Activated T-helper 17 cell treated with anti-CD3 and anti-CD28 coated beads, Interleukin-2, amount 50 U/mL, for 72 hours (primary cell): ENCODE data around the gene ATP8B2. TPM values are rescaled to one million over a fixed set of nuclear protein-coding genes. Genes with fewer than 3 reads are reported as not detected.
"Not testable (repeated sequence)": the region's sequence is repeated elsewhere in the genome, so short reads cannot be mapped to it uniquely, and the experiment has no call there.

Experiments
- ATAC-seq: fragments of 150-1000 bp; cut with Tn5 transposase; replicated peaks from 2 replicates; pipeline ENCODE4 v1.10.0; 2021; ENCODE audit warnings: mild to moderate bottlenecking, moderate library complexity
- H3K27ac Mint-ChIP-seq: one replicate; pipeline ENCODE4 v1.8.0; 2022; ENCODE audit warnings: mixed read lengths
- H3K27me3 Mint-ChIP-seq: one replicate; pipeline ENCODE4 v1.8.0; 2022; ENCODE audit warnings: mixed read lengths
- H3K36me3 Mint-ChIP-seq: one replicate; pipeline ENCODE4 v1.8.0; 2022; ENCODE audit warnings: low read depth, mild to moderate bottlenecking, mixed read lengths
- H3K4me1 Mint-ChIP-seq: one replicate; pipeline ENCODE4 v1.8.0; 2022; ENCODE audit warnings: mixed read lengths
- H3K4me3 Mint-ChIP-seq: one replicate; pipeline ENCODE4 v1.8.0; 2022; ENCODE audit warnings: mild to moderate bottlenecking, mixed read lengths
- H3K9me3 Mint-ChIP-seq: one replicate; pipeline ENCODE4 v1.8.0; 2022; ENCODE audit warnings: mixed read lengths
- total RNA-seq, 2 donors: library from RNA; stranded (reverse); gene quantifications; one replicate each; pipeline ENCODE4 v1.2.3, GENCODE V29; 2022

Gene ATP8B2, protein sequence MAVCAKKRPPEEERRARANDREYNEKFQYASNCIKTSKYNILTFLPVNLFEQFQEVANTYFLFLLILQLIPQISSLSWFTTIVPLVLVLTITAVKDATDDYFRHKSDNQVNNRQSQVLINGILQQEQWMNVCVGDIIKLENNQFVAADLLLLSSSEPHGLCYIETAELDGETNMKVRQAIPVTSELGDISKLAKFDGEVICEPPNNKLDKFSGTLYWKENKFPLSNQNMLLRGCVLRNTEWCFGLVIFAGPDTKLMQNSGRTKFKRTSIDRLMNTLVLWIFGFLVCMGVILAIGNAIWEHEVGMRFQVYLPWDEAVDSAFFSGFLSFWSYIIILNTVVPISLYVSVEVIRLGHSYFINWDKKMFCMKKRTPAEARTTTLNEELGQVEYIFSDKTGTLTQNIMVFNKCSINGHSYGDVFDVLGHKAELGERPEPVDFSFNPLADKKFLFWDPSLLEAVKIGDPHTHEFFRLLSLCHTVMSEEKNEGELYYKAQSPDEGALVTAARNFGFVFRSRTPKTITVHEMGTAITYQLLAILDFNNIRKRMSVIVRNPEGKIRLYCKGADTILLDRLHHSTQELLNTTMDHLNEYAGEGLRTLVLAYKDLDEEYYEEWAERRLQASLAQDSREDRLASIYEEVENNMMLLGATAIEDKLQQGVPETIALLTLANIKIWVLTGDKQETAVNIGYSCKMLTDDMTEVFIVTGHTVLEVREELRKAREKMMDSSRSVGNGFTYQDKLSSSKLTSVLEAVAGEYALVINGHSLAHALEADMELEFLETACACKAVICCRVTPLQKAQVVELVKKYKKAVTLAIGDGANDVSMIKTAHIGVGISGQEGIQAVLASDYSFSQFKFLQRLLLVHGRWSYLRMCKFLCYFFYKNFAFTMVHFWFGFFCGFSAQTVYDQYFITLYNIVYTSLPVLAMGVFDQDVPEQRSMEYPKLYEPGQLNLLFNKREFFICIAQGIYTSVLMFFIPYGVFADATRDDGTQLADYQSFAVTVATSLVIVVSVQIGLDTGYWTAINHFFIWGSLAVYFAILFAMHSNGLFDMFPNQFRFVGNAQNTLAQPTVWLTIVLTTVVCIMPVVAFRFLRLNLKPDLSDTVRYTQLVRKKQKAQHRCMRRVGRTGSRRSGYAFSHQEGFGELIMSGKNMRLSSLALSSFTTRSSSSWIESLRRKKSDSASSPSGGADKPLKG
- 10 to 100 TPM; 64.3 to 69.0 TPM for total RNA-seq

DNA sequence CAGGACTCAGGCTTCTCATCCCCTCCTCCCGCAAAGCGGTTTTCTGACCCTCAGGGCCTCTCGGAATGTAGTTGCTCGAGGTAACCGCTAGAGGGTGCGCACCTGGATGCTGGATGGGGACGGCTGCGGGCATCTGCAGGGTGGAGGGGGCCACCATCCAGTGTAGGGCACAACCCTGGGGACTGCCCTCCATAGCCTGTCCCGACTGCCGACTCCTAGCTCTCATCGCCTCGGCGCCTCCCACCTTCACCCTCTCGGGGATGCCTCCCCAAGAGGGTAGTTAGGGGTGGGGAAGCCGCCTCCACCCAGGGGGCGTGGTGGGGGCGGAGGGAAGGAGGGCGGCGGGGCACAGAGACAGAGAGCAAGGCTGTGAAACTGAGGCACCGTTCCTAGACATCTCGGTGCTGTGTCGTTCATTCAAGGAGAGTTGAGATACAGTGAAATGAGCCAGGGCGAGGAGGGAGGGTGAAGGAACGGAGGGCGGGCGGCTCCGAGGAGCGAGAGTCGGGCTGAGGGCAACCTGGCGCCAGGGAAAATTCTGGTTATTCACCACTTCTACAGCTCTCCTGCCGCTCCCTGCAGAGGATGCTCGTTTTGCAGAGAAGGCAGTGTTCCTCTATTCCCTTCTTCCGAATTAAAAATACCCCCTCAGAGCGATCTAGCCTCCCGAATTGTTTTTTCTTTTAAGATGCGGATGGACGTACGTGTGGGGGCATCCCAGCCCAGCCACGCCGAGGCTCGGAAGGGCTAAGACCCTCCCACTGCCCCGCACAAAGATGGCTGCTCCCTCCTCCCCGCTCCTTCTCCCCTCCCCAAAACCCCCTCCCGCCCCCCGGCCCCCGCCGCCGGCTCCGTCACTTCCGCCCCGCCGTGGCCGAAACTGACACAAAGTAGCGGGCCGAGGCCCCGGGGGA lies at the start of gene ATP8B2:
Gene ATP8B2, plus strand, starts transcription at position 857 of the 914 bp plus-strand sequence. CDS start 2,617 bp downstream, outside the sequence.
- H3K36me3 Mint-ChIP-seq = peaks cover 18% of the 10 kb centered on the region

DNA sequence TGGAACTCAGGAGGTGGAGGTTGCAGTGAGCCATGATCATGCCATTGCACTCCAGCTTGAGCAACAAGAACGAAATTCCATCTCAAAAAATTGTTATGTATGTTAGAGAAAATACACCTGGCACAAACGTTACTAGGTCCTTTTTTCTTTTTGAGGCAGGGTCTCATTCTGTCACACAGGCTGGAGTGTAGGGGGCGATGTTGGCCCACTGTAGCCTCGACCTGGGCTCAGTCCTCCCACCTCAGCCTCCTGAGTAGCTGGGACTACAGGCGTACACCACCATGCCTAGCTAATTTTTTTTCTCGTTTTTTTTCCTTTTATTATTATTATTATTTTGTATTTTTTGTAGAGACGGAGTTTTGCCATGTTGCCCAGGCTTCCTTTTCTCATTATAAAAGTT lies 48.5 kb upstream of the ATP8B2 start:
- no peak for ATAC-seq
- Mint-ChIP-seq H3K9me3 (no peaks in the 10 kb centered on the region), H3K27ac (no peak overlapping the region)

More for the DNA sequence above, at the start of gene ATP8B2:
- peak; percentile 66 for ATAC-seq
- Mint-ChIP-seq H3K4me3 (peak within 1 kb of the TSS; percentile 88), H3K9me3 (no peaks in the 10 kb centered on the region), H3K27me3 (no peaks in the 10 kb centered on the region), H3K27ac (peak within 1 kb of the TSS; percentile 76), H3K4me1 (peaks cover 23% of the 10 kb centered on the region)

DNA sequence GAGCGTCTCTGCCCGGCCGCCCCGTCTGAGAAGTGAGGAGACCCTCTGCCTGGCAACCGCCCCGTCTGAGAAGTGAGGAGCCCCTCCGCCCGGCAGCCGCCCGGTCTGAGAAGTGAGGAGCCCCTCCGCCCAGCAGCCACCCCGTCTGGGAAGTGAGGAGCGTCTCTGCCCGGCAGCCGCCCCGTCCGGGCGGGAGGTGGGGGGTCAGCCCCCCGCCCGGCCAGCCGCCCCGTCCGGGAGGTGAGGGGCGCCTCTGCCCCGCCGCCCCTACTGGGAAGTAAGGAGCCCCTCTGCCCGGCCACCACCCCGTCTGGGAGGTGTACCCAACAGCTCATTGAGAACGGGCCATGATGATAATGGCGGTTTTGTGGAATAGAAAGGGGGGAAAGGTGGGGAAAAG lies 37.7 kb upstream of the ATP8B2 start:
- not testable (repeated sequence) for H3K27me3 Mint-ChIP-seq, H3K4me3 Mint-ChIP-seq, ATAC-seq, H3K9me3 Mint-ChIP-seq, H3K36me3 Mint-ChIP-seq, H3K4me1 Mint-ChIP-seq, H3K27ac Mint-ChIP-seq

More for the DNA sequence above, 48.5 kb upstream of the ATP8B2 start:
- Mint-ChIP-seq H3K4me1 (peaks cover 15% of the 10 kb centered on the region), H3K27me3 (no peaks in the 10 kb centered on the region), H3K36me3 (peaks cover 45% of the 10 kb centered on the region), H3K4me3 (no peak overlapping the region)

DNA sequence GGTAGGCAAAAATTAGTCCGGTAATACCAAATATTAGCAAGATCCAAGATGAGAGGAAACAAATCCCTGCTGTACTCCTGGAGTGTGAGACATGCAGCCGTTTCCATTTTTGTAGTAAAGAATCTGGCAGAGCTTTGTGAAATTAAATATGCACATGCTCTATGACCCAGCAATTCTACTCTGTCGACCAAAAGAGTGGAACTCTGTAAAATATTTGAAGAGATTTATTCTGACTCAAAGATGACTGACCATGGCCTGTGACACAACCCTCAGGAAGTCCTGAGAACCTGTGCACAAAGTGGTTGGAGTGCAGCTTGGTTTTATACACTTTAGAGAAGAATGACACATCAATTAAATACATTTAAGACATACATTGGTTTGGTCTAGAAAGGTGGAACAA lies 36.7 kb upstream of the ATP8B2 start:
- Mint-ChIP-seq H3K36me3 (no peaks in the 10 kb centered on the region), H3K4me3 (no peak overlapping the region), H3K27me3 (peaks cover 3% of the 10 kb centered on the region), H3K4me1 (no peaks in the 10 kb centered on the region), H3K27ac (no peak overlapping the region), H3K9me3 (peaks cover 5% of the 10 kb centered on the region)
- peak; percentile 45 for ATAC-seq

DNA sequence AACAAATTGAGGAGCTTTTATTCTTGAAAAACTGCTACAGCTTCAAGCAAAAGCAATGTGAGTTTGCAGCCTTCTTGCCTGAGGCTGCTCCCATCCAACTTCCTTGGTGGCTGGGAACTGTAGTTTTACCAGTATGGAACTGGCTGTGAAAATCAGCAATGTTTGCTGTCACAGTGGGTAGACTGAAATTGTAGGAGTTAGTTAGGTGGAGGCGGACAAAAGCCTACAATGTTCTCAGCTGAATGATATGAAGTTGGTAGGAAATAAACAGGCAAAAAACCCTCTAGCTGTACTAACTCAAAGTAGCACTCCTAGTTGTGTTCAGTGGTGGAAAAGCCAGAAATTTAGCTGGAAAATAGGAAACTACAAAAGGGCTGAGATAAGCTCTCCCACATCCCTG lies 34.4 kb upstream of the ATP8B2 start:
- Mint-ChIP-seq H3K4me1 (no peaks in the 10 kb centered on the region), H3K9me3 (peaks cover 12% of the 10 kb centered on the region), H3K27me3 (peaks cover 3% of the 10 kb centered on the region), H3K36me3 (no peaks in the 10 kb centered on the region), H3K4me3 (no peak overlapping the region), H3K27ac (no peak overlapping the region)
- ATAC-seq = no peak

DNA sequence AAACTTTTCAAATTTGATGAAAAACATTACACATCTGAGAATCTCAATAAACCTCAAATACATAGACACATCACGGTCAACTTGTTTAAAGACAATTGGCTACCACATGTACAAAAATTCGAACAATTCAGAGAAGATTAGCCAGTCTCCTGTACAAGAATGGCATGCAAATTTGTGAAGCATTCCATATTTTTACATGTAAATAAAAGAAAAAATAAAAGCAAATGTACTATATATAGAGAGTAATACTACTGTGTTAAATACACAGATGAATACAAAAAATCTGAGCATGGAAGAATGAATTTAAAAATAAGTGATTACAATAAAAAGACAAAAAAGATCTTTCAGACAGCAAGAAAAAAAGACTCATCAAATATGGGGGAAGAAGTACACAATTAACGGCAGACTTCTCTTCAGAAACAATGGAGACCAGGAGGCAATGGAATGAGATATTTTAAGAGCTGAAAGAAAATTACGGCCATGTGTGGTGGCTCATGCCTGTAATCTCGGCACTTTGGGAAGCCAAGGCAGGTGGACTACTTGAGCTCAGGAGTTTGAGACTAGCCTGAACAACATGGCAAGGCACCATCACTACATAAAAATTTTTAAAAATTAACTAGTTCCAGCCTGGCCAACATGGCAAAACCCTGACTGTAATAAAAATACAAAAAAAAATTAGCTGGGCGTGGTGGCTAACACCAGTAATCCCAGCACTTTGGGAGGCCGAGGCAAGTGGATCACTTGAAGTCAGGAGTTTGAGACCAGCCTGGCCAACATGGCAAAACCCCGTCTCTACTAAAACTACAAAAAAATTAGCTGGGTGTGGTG lies 29.7 kb upstream of the ATP8B2 start:
- Mint-ChIP-seq H3K4me3 (no peak overlapping the region), H3K27ac (no peak overlapping the region), H3K36me3 (no peaks in the 10 kb centered on the region), H3K4me1 (no peaks in the 10 kb centered on the region), H3K9me3 (peaks cover 12% of the 10 kb centered on the region), H3K27me3 (peaks cover 3% of the 10 kb centered on the region)
- ATAC-seq = no peak

DNA sequence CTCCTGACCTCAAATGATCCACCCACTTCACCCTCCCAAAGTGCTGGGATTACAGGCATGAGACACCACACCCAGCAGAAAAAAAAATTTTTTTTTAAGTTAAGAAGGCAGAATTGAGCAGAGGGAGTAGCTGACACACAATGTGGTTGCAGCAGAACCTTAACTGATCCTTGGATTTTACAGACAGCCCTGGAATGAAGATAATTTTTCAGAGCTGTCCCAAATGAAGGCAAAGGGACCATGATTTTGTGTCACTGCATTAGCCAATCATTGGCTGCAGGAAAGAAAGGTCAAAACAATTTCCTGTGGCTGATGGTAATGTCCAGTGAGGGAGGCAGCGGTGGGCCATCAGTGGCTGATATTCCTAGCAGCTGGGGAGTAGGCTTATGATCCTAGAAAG lies 23.7 kb upstream of the ATP8B2 start:
- no peak overlapping the region for H3K27ac Mint-ChIP-seq
- no peaks in the 10 kb centered on the region for H3K27me3 Mint-ChIP-seq
- no peak for ATAC-seq
- no peaks in the 10 kb centered on the region for H3K9me3 Mint-ChIP-seq
- H3K4me1 Mint-ChIP-seq = peaks cover 7% of the 10 kb centered on the region
- no peak overlapping the region for H3K4me3 Mint-ChIP-seq
- no peaks in the 10 kb centered on the region for H3K36me3 Mint-ChIP-seq

DNA sequence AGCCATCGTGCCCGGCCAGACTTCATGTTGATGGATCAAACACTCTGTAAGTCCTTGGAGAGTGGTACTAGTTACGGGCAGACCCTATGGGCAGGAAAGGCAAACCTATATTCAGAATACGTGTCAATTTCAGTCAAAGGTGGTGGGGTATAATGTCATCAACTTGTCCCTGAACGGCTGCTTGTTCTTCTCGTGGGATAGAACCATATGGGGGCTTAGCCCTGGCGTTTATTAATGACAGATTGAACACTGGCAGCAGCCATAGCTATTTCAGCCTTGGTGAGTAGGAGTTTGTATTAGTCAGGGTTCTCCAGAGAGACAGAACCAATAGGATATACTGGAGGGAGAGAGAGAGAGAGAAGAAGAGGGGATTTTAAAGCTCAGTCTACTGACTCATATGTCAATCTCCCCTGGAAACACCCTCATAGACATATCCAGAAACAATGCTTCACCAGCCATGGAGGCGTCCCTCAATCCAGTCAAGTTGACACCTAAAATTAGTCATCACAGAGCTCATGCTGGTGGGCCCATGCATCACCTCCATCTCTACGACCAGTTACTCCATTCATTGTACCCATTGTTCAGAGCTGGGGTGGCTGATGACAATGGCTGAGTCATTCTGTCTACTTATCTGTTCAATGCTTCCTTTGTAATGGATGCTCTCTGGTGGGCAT lies 20.5 kb upstream of the ATP8B2 start:
- Mint-ChIP-seq H3K27ac (peak overlapping the region; percentile 83), H3K4me3 (peak overlapping the region; percentile 39), H3K36me3 (no peaks in the 10 kb centered on the region), H3K27me3 (no peaks in the 10 kb centered on the region), H3K4me1 (peaks cover 22% of the 10 kb centered on the region), H3K9me3 (no peaks in the 10 kb centered on the region)
- peak; percentile 93 for ATAC-seq

DNA sequence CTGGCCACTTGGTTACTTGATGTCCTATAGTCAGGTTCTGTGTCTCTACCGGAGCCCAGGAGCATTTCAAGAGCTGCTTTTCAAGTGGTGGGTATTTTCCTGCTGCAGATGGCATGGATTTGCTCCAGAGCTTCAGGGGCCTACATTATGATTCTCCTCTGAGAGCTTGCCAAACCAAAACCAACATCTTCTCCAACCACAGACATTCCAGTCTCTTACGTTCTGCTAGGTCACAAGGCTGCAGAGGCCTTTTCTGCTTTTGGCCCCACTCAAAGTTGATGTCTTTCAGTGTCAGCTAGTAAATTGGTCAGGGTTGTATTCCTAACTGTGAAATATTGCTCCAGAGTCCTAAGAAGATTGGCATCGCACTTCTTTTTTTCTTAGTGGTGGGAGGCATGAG lies 19.2 kb upstream of the ATP8B2 start:
- Mint-ChIP-seq H3K4me1 (peaks cover 22% of the 10 kb centered on the region), H3K27me3 (no peaks in the 10 kb centered on the region), H3K4me3 (peak overlapping the region; percentile 39), H3K9me3 (no peaks in the 10 kb centered on the region), H3K36me3 (no peaks in the 10 kb centered on the region), H3K27ac (no peak overlapping the region)
- no peak for ATAC-seq

DNA sequence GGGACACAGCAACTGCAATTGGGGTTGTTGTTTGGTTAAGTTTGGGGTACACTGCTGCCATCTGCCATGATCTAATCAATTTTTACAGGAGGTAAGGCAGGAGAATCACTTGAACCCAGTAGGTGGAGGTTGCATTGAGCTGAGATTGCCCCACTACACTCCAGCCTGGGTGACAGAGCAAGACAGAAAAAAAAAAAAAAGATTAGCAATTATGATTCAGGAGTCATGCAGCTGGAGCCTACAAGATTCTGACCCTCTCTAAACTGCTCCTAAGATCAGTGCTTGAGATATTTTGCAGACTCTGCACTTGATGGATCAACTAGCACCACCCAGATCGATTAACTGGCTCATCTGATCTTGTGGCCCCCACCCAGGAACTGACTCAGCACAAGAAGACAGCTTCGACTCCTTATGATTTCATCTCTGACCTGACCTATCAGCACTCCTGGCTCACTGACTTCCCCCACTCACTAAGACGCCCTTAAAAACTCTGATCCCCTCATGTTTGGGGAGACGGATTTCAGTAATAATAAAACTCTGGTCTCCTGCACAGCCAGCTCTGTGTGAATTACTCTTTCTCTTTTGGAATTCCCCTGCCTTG lies 17.6 kb upstream of the ATP8B2 start:
- peak overlapping the region; percentile 19 for H3K4me3 Mint-ChIP-seq
- peak; percentile 36 for ATAC-seq
- not testable (repeated sequence) for H3K9me3 Mint-ChIP-seq, H3K36me3 Mint-ChIP-seq, H3K27me3 Mint-ChIP-seq
- peak overlapping the region; percentile 33 for H3K27ac Mint-ChIP-seq
- H3K4me1 Mint-ChIP-seq = peaks cover 22% of the 10 kb centered on the region

DNA sequence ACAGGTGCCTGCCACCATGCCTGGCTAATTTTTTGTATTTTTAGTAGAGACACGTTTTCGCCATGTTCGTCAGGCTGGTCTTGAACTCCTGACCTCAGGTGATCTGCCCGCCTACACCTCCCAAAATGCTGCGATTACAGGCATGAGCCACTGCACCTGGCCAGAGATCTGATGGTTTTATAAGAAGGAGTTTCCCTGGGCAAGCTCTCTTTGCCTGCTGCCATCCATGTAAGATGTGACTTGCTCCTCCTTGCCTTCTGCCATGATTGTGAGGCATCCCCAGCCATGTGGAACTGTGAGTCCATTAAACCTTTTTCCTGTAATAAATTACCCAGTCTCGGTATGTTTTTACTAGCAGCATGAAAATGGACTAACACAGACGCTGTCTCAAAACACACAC lies 16.2 kb upstream of the ATP8B2 start:
- not testable (repeated sequence) for H3K27me3 Mint-ChIP-seq, H3K36me3 Mint-ChIP-seq, H3K4me3 Mint-ChIP-seq, H3K27ac Mint-ChIP-seq, H3K9me3 Mint-ChIP-seq, ATAC-seq
- peaks cover 22% of the 10 kb centered on the region for H3K4me1 Mint-ChIP-seq

DNA sequence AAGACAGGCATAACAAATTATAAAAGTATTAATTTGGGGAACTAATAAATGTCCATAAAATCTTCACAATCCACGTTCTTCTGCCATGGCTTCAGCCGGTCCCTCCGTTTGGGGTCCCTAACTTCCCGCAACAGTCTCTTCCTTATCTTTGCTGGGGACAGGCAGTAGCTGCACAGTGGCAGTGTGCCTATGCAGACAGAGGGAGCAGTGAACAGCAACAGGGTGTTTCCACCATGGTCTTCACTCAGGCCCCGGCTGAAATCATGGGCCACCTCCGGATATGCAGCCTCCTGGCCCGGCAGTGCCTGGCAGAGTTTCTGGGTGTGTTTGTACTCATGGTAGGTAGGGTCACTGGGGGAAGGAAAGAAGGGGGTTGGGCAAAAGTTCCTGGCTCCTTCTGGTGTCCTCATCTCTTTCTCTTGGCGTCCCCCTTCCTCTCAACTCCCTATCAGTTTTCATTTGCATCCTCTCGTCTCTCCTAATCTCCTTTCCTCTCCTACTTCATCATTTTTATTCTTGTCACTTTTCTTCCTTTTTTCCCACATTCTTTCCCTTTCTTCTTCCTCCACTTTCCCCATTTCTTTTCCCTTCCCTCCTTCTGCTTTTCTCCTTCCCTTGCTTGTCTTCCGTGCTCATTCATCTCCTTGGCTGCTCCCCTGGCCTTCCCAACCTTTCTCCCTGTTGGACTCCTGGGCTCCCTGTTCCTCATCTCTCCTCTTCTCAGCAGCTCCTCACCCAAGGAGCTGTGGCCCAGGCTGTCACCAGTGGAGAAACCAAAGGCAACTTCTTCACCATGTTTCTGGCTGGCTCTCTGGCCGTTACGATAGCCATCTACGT lies 12.9 kb upstream of the ATP8B2 start:
- peaks cover 14% of the 10 kb centered on the region for H3K4me1 Mint-ChIP-seq
- H3K9me3 Mint-ChIP-seq, H3K27me3 Mint-ChIP-seq, H3K27ac Mint-ChIP-seq, H3K36me3 Mint-ChIP-seq, H3K4me3 Mint-ChIP-seq, ATAC-seq: not testable (repeated sequence)
